MM.1S (cell line): ENCODE data around the gene KRTAP20-1.

Experiments used
- CTCF ChIP-seq: fragments of 300-600 bp; sonication (generic); IDR thresholded peaks from 2 replicates; pipeline ENCODE4 v1.5.1; 2016; ENCODE audit warnings: antibody characterized with exemption, low read length, mixed read lengths
- EZH2 ChIP-seq: fragments of 300-600 bp; sonication (generic); optimal IDR thresholded peaks from 2 replicates; pipeline ENCODE3; 2017; ENCODE audit warnings: low read depth, mild to moderate bottlenecking, antibody characterized with exemption, low read length, mixed read lengths
- EZH2phosphoT487 ChIP-seq: fragments of 300-600 bp; sonication (generic); IDR thresholded peaks from 2 replicates; pipeline ENCODE4 v1.6.1; 2018; ENCODE audit warnings: antibody characterized with exemption, low read length

GRCh38 chr21:30612132-30612531 lies 4.1 kb upstream of the KRTAP20-1 start:
- TF ChIP-seq CTCF (no peak), EZH2 (no peak), EZH2phosphoT487 (no peak)
